H9 (cell line): ENCODE measurements around the gene EML1. TPM values are rescaled to one million over a fixed set of nuclear protein-coding genes. Genes with fewer than 3 reads are reported as not detected.
A peak's percentile ranks its signal among the peaks of the same experiment; 100 is the strongest.

ENCODE experiments used
- DNase-seq: peaks from one replicate; pipeline ENCODE4 v3.0.0-alpha.2; 2017
- H2AFZ ChIP-seq: one replicate; pipeline ENCODE4 v1.6.1; 2013; ENCODE audit warnings: mild to moderate bottlenecking, low read length, control low read depth, moderate library complexity
- H2AK5ac ChIP-seq: 2 replicates; pipeline ENCODE4 v1.6.1; 2013; ENCODE audit warnings: low read length, control low read depth, mixed read lengths; ENCODE audit not compliant: insufficient read length
- H2BK120ac ChIP-seq: one replicate; pipeline ENCODE4 v1.6.1; 2013; ENCODE audit warnings: low read depth, mild to moderate bottlenecking, low read length, control low read depth, inconsistent platforms; ENCODE audit not compliant: poor library complexity, severe bottlenecking
- H2BK12ac ChIP-seq: 2 replicates; pipeline ENCODE4 v1.6.1; 2013; ENCODE audit warnings: low read length, control low read depth, mixed read lengths, low read depth; ENCODE audit not compliant: insufficient read length
- H2BK15ac ChIP-seq: 2 replicates; pipeline ENCODE4 v1.6.1; 2013; ENCODE audit warnings: low read depth, low read length, control low read depth
- H2BK20ac ChIP-seq: one replicate; pipeline ENCODE4 v1.6.1; 2013; ENCODE audit warnings: low read depth, mild to moderate bottlenecking, low read length, control low read depth, inconsistent platforms; ENCODE audit not compliant: poor library complexity, severe bottlenecking
- H2BK5ac ChIP-seq: 2 replicates; pipeline ENCODE4 v1.6.1; 2013; ENCODE audit warnings: low read length, control low read depth, mixed read lengths; ENCODE audit not compliant: insufficient read length
- H3K14ac ChIP-seq: 2 replicates; pipeline ENCODE4 v1.6.1; 2013; ENCODE audit warnings: low read length, control low read depth; ENCODE audit not compliant: insufficient read depth
- H3K18ac ChIP-seq: 2 replicates; pipeline ENCODE4 v1.6.1; 2013; ENCODE audit warnings: low read depth, mild to moderate bottlenecking, mixed read lengths, low read length, control low read depth; ENCODE audit not compliant: insufficient read length
- H3K23ac ChIP-seq: 2 replicates; pipeline ENCODE4 v1.6.1; 2013; ENCODE audit warnings: low read length, control low read depth, mixed read lengths, low read depth; ENCODE audit not compliant: insufficient read length
- H3K23me2 ChIP-seq: 2 replicates; pipeline ENCODE4 v1.6.1; 2013; ENCODE audit warnings: low read depth, mild to moderate bottlenecking, mixed read lengths, low read length, control low read depth; ENCODE audit not compliant: insufficient read length, poor library complexity, severe bottlenecking
- H3K27ac ChIP-seq: 2 replicates; pipeline ENCODE4 v1.5.1; 2013; ENCODE audit warnings: low read length, control low read depth, mixed read lengths, low read depth; ENCODE audit not compliant: insufficient read length
- H3K27me3 ChIP-seq: 2 replicates; pipeline ENCODE4 v1.6.1; 2013; ENCODE audit warnings: low read length, control low read depth, inconsistent platforms; ENCODE audit not compliant: insufficient read depth
- H3K4ac ChIP-seq: 2 replicates; pipeline ENCODE4 v1.6.1; 2013; ENCODE audit warnings: low read depth, mild to moderate bottlenecking, control low read depth, inconsistent platforms, low read length, moderate library complexity
- H3K4me1 ChIP-seq: 2 replicates; pipeline ENCODE4 v1.6.1; 2013; ENCODE audit warnings: low read length, control low read depth, inconsistent platforms; ENCODE audit not compliant: insufficient read depth
- H3K4me2 ChIP-seq: 2 replicates; pipeline ENCODE4 v1.6.1; 2013; ENCODE audit warnings: low read length, control low read depth, mixed read lengths; ENCODE audit not compliant: insufficient read length, insufficient read depth
- H3K56ac ChIP-seq: 2 replicates; pipeline ENCODE4 v1.6.1; 2013; ENCODE audit warnings: low read depth, mild to moderate bottlenecking, mixed read lengths, low read length, control low read depth; ENCODE audit not compliant: insufficient read length
- H3K79me1 ChIP-seq: 2 replicates; pipeline ENCODE4 v1.6.1; 2013; ENCODE audit warnings: low read depth, mild to moderate bottlenecking, moderate library complexity, low read length, control low read depth, inconsistent platforms; ENCODE audit not compliant: insufficient read depth, poor library complexity, severe bottlenecking
- H3K79me2 ChIP-seq: 2 replicates; pipeline ENCODE4 v1.6.1; 2013; ENCODE audit warnings: low read length, control low read depth, inconsistent platforms; ENCODE audit not compliant: insufficient read depth
- H3K9ac ChIP-seq: 2 replicates; pipeline ENCODE4 v1.6.1; 2013; ENCODE audit warnings: low read length, control low read depth, mixed read lengths; ENCODE audit not compliant: insufficient read length; ENCODE audit errors: extremely low read depth
- H3K9me3 ChIP-seq: one replicate; pipeline ENCODE4 v1.6.1; 2013; ENCODE audit warnings: low read depth, low read length, inconsistent platforms; ENCODE audit not compliant: control insufficient read depth
- H3T11ph ChIP-seq: one replicate; pipeline ENCODE4 v1.6.1; 2013; ENCODE audit warnings: mild to moderate bottlenecking, low read length, control low read depth, inconsistent platforms
- H4K20me1 ChIP-seq: one replicate; pipeline ENCODE4 v1.6.1; 2013; ENCODE audit not compliant: control insufficient read depth, insufficient read length, insufficient read depth
- H4K5ac ChIP-seq: 2 replicates; pipeline ENCODE4 v1.6.1; 2013; ENCODE audit warnings: low read depth, mild to moderate bottlenecking, mixed read lengths, low read length, control low read depth; ENCODE audit not compliant: insufficient read length
- H4K8ac ChIP-seq: replicated peaks from 2 replicates; pipeline ENCODE4 v1.6.1; 2013; ENCODE audit warnings: low read length, control low read depth, mixed read lengths, low read depth; ENCODE audit not compliant: insufficient read length
- H4K91ac ChIP-seq: 2 replicates; pipeline ENCODE4 v1.6.1; 2013; ENCODE audit warnings: low read depth, mild to moderate bottlenecking, moderate library complexity, mixed read lengths, low read length, control low read depth; ENCODE audit not compliant: insufficient read length
- H3K27ac Mint-ChIP-seq, 3 experiments: 2 replicates in 2 of 3; 3 replicates in 1 of 3; pipeline ENCODE4 v1.8.0; 2020 to 2021; ENCODE audit warnings: mixed read lengths in 3 of 3, mild to moderate bottlenecking in 1 of 3, moderate library complexity in 1 of 3
- H3K27me3 Mint-ChIP-seq: 2 replicates; pipeline ENCODE4 v1.8.0; 2021; ENCODE audit warnings: low read depth, mild to moderate bottlenecking, moderate library complexity, mixed read lengths
- H3K36me3 Mint-ChIP-seq, 3 experiments: 2 replicates in 2 of 3; 3 replicates in 1 of 3; pipeline ENCODE4 v1.8.0; 2020 to 2021; ENCODE audit warnings: low read depth in 3 of 3, mixed read lengths in 3 of 3; ENCODE audit not compliant: insufficient read depth in 1 of 3
- H3K4me1 Mint-ChIP-seq, 2 experiments: 2 replicates each; pipeline ENCODE4 v1.8.0; 2020; ENCODE audit warnings: mixed read lengths in 2 of 2
- H3K4me3 Mint-ChIP-seq, 2 experiments: 2 replicates in 1 of 2; 3 replicates in 1 of 2; pipeline ENCODE4 v1.8.0; 2020 to 2021; ENCODE audit warnings: mild to moderate bottlenecking in 2 of 2, mixed read lengths in 2 of 2, moderate library complexity in 1 of 2
- H3K9me3 Mint-ChIP-seq, 2 experiments: 2 replicates in 1 of 2; 3 replicates in 1 of 2; pipeline ENCODE4 v1.8.0; 2020; ENCODE audit warnings: mild to moderate bottlenecking in 2 of 2, mixed read lengths in 2 of 2, moderate library complexity in 1 of 2
- CTCF ChIP-seq: fragments of 200-600 bp; sonication (generic); conservative IDR thresholded peaks from 3 replicates; pipeline ENCODE4 v1.8.0; 2021; ENCODE audit warnings: antibody characterized with exemption, mild to moderate bottlenecking
- WGBS: extraction: QIAGEN DNeasy Blood & Tissue Kit; methylation state at CpG from one replicate; pipeline ENCODE4 v1.1.7; 2013; ENCODE audit warnings: missing lambda C conversion rate, low lambda C conversion rate, mixed read lengths; ENCODE audit not compliant: insufficient read length; ENCODE audit errors: extremely low coverage; 5-methylcytosine and 5-hydroxymethylcytosine counted together
- total RNA-seq: library from RNA; stranded (reverse); gene quantifications from 2 replicates; pipeline ENCODE4 v1.2.1, GENCODE V29; 2021

EML1 gene
- total RNA-seq, 1 experiment from 2014 or later, result 16.7 TPM

- H2BK20ac ChIP-seq, result no peak overlapping the region
- no peaks in the 10 kb centered on the region for H3K23me2 ChIP-seq
- no peak overlapping the region for H3K4me2 ChIP-seq
- H2AFZ ChIP-seq, result no peak overlapping the region
- no CpG with 5 or more reads among the region's 11 CpGs for WGBS
- H4K20me1 ChIP-seq, result no peaks in the 10 kb centered on the region
- no peak overlapping the region for H2AK5ac ChIP-seq
- no peak overlapping the region for H3K27ac ChIP-seq
- H3K27me3 Mint-ChIP-seq, result peaks cover 8% of the 10 kb centered on the region
- H3K56ac ChIP-seq, result no peak overlapping the region
- no peak overlapping the region for H3K18ac ChIP-seq
- no peaks in the 10 kb centered on the region; a peak in 1 of 5 replicates for H3K9me3 Mint-ChIP-seq
- H2BK12ac ChIP-seq, result no peak overlapping the region
- H3K4me1 Mint-ChIP-seq, result peaks cover 55 to 59% of the 10 kb centered on the region in 2 experiments
- H3K79me2 ChIP-seq, result no peaks in the 10 kb centered on the region
- no peaks in the 10 kb centered on the region; the same call in 1 of the 2 replicates for H3K4me1 ChIP-seq
- H3T11ph ChIP-seq, result no peak overlapping the region
- no peaks in the 10 kb centered on the region for H3K9me3 ChIP-seq
- H2BK15ac ChIP-seq, result no peak overlapping the region
- H3K79me1 ChIP-seq, result no peaks in the 10 kb centered on the region
- DNase-seq, result peak; percentile 48
- H3K36me3 Mint-ChIP-seq, result no peaks in the 10 kb centered on the region
- H4K91ac ChIP-seq, result no peak overlapping the region
- no peak overlapping the region for H4K8ac ChIP-seq
- H3K4me3 Mint-ChIP-seq, result peak overlapping the region in 1 of 2 experiments; percentile 35; a peak in 3 of 5 replicates
- H2BK120ac ChIP-seq, result no peak overlapping the region
- no peaks in the 10 kb centered on the region for H3K27me3 ChIP-seq
- H3K4ac ChIP-seq, result no peak overlapping the region
- no peak overlapping the region for H3K9ac ChIP-seq
- no peak overlapping the region for H4K5ac ChIP-seq
- H2BK5ac ChIP-seq, result no peak overlapping the region
- H3K27ac Mint-ChIP-seq, result peak overlapping the region; percentile 95 to 97 (median 95)
- no peak for TF ChIP-seq CTCF
- no peak overlapping the region for H3K23ac ChIP-seq
- H3K14ac ChIP-seq, result 0 out of 2 replicates have a peak overlapping the region, but pooled peaks have one; percentile 6
Measured at GRCh38 chr14:99889268-99889667, 96.1 kb downstream of the EML1 start.
